Measurements from ENCODE around the gene GPC5. TPM values are rescaled to one million over a fixed set of nuclear protein-coding genes. Genes with fewer than 3 reads are reported as not detected.

The GPC5 gene
- polyA plus RNA-seq, 6 donors from 2014 or later, result 0.30 to 1.0 (median 0.40) TPM; not detected in 3

DNA sequence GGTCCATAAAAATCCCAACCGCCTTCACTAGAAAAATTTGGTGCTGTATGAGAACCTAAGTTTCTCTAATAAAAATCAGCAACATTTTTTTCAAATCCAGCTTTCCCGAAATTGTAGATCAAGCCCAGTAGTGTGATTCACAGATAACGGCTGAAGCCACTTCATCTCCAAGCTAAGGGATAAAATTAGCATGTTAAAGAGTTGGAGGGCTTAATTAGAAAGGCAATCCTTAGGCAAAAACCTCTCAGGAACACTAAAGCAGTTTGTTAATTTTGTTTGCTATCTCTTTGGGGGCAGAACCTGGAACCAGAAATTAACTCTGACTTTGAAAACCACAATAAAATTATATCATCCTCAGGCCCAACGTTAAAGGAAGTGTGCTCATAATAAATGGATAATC, 820.2 kb downstream of the GPC5 start:
- Mint-ChIP-seq H3K9me3 (peaks cover 3 to 27% (median 4%) of the 10 kb centered on the region in 7 donors), H3K27me3 (no peaks in the 10 kb centered on the region), H3K4me3 (no peak overlapping the region), H3K36me3 (no peaks in the 10 kb centered on the region), H3K4me1 (no peaks in the 10 kb centered on the region), H3K27ac (no peak overlapping the region)
- ATAC-seq (ENCODE audit: low read depth in 2 of 2) (no peak), DNase-seq (no peak)

DNA sequence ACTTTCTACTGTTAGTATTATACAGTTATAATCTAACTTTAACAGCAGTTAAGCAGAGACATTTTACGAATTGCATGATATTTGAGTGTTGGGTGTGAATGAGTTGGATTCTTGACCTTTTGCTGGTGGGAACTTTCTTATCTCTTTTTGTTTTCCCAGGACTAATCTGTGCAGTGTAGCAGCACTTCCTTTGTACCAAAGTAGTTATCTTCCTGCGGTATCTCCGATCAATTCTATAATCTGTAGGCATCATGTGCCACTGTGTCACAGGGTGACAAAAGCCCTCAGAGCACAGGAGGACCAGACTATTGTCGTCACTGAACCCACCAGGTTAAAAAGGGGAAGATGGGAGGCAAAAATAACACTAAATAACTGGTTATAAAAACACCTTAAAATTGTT, 823.5 kb downstream of the GPC5 start:
- Mint-ChIP-seq H3K9me3 (peaks cover under 1 to 27% (median 8%) of the 10 kb centered on the region in 7 donors), H3K4me3 (no peak overlapping the region), H3K36me3 (no peaks in the 10 kb centered on the region), H3K4me1 (no peaks in the 10 kb centered on the region), H3K27ac (no peak overlapping the region), H3K27me3 (no peaks in the 10 kb centered on the region)
- ATAC-seq (ENCODE audit: low read depth in 2 of 2) (no peak), DNase-seq (no peak)

DNA sequence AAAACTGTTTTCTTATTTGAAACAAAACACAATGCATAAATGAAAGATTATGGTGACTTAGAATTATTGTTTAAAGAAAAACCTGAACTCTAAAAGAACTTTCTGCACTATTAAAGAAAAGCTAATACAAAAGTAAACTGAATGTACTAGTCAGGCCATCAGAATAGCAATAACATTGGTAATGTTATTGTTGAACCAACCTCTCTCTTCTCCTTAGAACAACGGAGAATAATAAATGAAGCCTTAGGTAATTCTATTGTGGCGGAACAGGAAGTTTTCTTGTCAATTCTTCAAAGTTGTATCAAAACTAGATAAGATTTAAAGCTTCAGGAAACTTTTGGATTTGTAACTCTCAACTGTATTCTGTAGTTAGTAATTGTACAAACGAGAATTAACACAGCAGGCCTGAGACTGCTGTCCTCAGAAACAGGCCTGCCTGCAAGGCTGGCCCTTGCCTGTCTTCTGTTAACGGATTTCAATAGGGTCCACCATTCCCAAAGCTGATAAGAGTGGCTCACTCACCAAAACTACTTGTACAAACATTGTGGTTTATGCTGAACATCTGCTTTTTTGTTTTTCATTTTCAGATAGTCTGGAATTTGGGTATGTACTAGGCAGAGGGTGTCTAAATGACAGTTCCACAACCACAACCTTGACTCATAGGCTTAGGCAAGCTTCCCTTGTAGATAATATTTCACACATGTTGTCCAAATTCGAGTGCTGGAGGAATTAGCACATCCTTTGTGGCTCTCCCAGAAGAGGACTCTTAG, 825.8 kb downstream of the GPC5 start:
- Mint-ChIP-seq H3K27me3 (no peaks in the 10 kb centered on the region), H3K27ac (no peak overlapping the region), H3K4me3 (no peak overlapping the region), H3K9me3 (peaks cover 0 to 12% (median 5%) of the 10 kb centered on the region in 7 donors), H3K36me3 (no peaks in the 10 kb centered on the region), H3K4me1 (no peaks in the 10 kb centered on the region)
- DNase-seq (no peak), ATAC-seq (ENCODE audit: low read depth in 2 of 2) (no peak)

DNA sequence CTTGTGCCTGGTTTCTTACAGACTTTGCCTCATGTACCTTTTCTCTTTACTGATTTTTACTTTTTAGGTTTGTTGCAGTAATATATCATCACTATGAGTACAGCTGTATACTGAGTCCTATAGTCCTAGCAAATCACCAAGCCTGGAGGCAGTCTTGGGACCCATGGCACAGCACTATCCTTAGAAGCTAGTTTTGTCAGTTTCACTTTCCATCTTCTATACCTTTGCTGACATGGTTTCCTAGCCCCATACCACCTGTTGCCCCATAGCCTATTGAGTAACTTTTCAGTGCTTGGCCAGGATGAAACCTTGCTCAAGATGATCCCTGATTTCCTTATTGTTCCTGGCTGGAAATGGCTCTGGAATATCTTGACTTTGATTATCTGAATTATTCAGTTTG, 826.4 kb downstream of the GPC5 start:
- ATAC-seq (ENCODE audit: low read depth in 2 of 2), result no peak
- Mint-ChIP-seq H3K4me1 (no peaks in the 10 kb centered on the region), H3K36me3 (no peaks in the 10 kb centered on the region), H3K27me3 (no peaks in the 10 kb centered on the region), H3K9me3 (peaks cover 0 to 12% (median 3%) of the 10 kb centered on the region in 7 donors), H3K4me3 (no peak overlapping the region), H3K27ac (no peak overlapping the region)
- no peak for DNase-seq

DNA sequence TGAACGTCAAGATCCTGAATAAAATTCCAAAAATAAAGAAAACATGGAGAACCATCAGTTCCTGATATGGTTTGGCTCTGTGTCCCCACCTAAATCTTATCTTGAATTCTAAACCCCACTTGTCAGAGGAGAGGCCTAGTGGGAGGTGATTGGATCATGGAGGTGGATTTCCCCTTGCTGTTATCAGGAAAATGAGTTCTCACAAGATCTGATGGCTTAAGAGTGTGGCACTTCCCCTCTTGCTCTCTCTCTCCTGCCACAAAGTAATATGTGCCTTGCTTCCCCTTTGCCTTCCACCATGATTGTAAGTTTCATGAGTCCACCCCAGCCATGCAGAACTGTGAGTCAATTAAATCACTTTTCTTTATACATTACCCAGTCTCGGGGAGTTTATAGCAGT, 827.4 kb downstream of the GPC5 start:
- H3K4me1 Mint-ChIP-seq, result no peaks in the 10 kb centered on the region
- H3K27ac Mint-ChIP-seq, result no peak overlapping the region
- DNase-seq (no peak), ATAC-seq (ENCODE audit: low read depth in 2 of 2) (no peak)
- no peaks in the 10 kb centered on the region for H3K36me3 Mint-ChIP-seq
- H3K27me3 Mint-ChIP-seq, result no peaks in the 10 kb centered on the region
- H3K9me3 Mint-ChIP-seq, result peaks cover 0 to 12% (median 2%) of the 10 kb centered on the region in 7 donors
- H3K4me3 Mint-ChIP-seq, result no peak overlapping the region

DNA sequence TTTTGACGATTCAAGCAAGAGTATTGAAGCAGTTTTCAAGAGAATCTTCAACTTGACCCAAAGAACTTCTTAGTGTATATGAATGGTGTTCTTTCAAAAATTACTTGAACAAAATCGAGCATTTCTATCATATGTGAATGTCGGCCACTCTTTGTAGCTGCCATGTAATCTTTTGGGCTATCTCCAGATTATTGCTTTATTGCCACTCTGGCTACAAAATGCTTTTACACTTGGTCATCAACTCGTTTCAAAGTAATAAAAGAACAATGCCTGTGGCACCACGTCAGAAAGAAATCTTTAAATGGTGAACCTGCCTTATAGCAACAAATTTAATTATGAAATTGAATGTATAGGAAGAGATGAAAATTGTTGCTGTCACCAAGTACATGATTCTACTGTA, 834.5 kb downstream of the GPC5 start:
- Mint-ChIP-seq H3K4me3 (no peak overlapping the region), H3K27me3 (no peaks in the 10 kb centered on the region)

DNA sequence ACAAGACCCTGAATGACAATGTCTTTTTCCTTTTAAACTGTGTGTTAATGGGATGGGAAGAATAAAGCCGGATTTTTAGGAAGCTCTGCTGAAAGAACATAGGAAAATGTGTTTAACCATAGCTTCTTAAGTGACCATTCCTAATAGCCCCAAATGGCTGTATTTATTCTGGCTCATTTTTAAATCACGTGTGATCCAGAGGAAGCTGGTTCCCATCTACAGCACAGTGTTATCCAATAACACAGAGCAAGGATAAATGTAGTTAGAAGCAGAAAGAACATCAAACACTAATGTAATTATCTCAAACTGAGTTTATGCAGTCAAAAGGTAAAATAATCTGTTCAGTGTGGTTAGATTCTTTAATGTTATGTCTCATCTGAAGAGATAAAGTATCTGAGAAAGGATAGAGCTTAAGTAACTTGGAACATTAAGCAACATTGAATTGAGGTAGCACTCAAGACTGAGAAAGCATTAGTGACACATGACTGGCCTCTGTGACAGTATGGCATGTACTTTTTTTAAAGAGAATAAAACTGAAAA, 853.3 kb downstream of the GPC5 start:
- Mint-ChIP-seq H3K27ac (no peak overlapping the region), H3K4me3 (no peak overlapping the region), H3K4me1 (no peaks in the 10 kb centered on the region), H3K9me3 (peaks cover 0 to 11% (median 4%) of the 10 kb centered on the region in 7 donors), H3K36me3 (no peaks in the 10 kb centered on the region), H3K27me3 (no peaks in the 10 kb centered on the region)
- no peak for DNase-seq
- ATAC-seq (ENCODE audit: low read depth in 2 of 2), result no peak

More for the DNA sequence above, 834.5 kb downstream of the GPC5 start:
- H3K36me3 Mint-ChIP-seq, result no peaks in the 10 kb centered on the region
- DNase-seq (no peak), ATAC-seq (ENCODE audit: low read depth in 2 of 2) (no peak)
- no peak overlapping the region for H3K27ac Mint-ChIP-seq
- H3K9me3 Mint-ChIP-seq, result peaks cover 0 to 6% (median 1%) of the 10 kb centered on the region in 7 donors
- no peaks in the 10 kb centered on the region for H3K4me1 Mint-ChIP-seq

DNA sequence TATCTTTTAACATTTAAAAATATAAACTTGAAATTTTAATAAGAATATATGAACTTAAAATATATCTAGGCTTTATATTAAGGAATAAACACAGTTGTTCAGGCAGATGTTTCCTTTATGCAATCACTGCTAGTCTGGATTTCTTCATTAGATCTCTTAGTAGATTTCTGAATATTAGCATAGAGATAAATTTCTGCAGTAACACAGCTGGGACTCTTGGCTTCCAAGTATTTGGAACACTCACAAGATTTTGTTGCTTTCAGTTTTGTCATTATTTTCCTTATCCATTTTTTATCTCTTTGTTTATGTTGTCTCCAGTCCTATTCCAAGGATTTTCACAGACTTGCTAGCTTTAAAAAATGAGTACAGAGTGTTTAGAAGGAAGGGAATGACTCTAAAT, 857.1 kb downstream of the GPC5 start:
- Mint-ChIP-seq H3K27ac (no peak overlapping the region), H3K36me3 (no peaks in the 10 kb centered on the region), H3K27me3 (no peaks in the 10 kb centered on the region), H3K4me3 (no peak overlapping the region), H3K9me3 (peaks cover 4 to 11% (median 8%) of the 10 kb centered on the region in 7 donors), H3K4me1 (no peaks in the 10 kb centered on the region)
- no peak for ATAC-seq (ENCODE audit: low read depth in 2 of 2)
- DNase-seq, result no peak

DNA sequence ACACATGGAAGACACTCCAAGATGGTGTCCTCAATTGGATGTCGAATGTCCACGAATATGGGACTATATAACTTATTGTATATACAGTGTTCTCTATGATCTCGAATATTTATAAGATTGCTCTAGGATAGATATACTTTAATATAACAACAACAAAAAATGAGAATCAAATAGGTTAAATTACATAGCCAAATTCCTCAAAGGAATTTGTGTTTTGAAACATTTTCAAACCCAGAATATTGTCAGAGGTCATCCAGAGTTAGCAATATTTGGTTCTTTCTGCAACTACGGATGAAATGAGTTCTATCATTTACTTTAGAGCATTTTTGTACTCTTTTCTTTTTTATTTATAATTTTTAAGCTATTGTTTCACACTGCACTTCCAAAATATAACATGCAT, 857.8 kb downstream of the GPC5 start:
- H3K4me3 Mint-ChIP-seq, result no peak overlapping the region
- no peaks in the 10 kb centered on the region for H3K4me1 Mint-ChIP-seq
- peaks cover 4 to 11% (median 8%) of the 10 kb centered on the region in 7 donors for H3K9me3 Mint-ChIP-seq
- H3K27me3 Mint-ChIP-seq, result no peaks in the 10 kb centered on the region
- DNase-seq (no peak), ATAC-seq (ENCODE audit: low read depth in 2 of 2) (no peak)
- no peaks in the 10 kb centered on the region for H3K36me3 Mint-ChIP-seq
- no peak overlapping the region for H3K27ac Mint-ChIP-seq

DNA sequence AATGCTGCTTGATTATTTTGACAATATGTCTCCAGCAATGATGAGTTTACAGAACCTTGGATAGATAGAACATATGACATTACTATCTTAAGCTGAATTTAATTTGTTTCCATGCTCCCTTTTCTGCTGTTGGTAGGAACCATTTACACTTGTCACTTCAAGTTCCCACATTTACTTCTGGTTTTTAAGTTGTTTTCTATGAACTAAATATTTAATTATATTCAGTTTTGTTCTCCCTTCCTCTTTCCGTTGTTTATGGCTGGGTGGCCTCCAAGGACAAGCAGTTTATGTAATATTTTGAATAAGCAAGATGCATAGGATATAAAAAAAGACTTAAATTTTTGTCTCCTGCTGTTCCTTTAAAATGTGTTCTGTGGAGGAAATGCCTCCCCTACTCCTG, 860.6 kb downstream of the GPC5 start:
- Mint-ChIP-seq H3K4me3 (no peak overlapping the region), H3K4me1 (no peaks in the 10 kb centered on the region), H3K9me3 (peaks cover 0 to 4% (median 0%) of the 10 kb centered on the region in 7 donors), H3K36me3 (no peaks in the 10 kb centered on the region), H3K27me3 (no peaks in the 10 kb centered on the region), H3K27ac (no peak overlapping the region)
- ATAC-seq (ENCODE audit: low read depth in 2 of 2) (no peak), DNase-seq (no peak)

DNA sequence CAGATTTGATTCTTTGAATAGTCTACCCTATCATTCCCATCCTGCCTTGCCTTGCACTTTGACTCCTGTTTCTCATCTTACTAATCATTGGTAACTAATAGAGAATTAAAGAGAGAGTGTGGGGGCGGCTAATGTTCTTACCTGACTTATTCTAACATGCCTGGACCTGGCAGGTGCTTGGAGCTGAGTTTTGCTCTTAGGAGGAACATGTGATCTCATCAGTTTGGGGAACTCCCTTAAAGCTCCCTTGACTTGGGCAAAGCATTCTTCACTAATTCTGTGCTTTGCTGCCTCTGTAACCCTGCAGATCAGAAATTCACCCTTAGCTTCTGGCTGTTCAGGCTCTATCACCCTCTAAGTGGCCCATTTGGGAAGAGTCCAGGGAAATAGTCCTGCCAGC, 861.1 kb downstream of the GPC5 start:
- no peak for ATAC-seq (ENCODE audit: low read depth in 2 of 2)
- H3K4me3 Mint-ChIP-seq, result no peak overlapping the region

DNA sequence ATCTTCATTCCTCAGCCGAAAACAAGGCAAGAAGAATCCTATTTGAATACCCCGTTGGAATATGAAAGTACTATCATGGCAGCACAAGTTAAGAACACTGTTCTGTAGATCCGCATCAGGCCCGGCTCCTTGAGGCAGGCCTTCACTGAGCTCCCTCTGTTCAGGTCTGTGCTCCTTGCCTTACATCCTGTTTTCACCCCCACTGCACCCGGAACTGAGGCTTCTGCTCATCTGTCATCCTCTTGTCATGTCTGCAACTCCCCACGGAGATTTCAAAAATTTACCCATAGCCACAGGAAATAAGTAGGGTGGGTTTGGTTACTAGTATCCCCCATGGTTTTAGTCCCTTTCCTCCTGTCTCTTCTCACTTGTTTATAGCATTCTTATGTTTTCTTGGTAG, 861.9 kb downstream of the GPC5 start:
- no peak overlapping the region for H3K4me3 Mint-ChIP-seq
- no peaks in the 10 kb centered on the region for H3K27me3 Mint-ChIP-seq
- no peak for DNase-seq
- ATAC-seq (ENCODE audit: low read depth in 2 of 2), result no peak
- peak overlapping the region in 1 of 6 donors; percentile 20 for H3K27ac Mint-ChIP-seq
- no peaks in the 10 kb centered on the region for H3K4me1 Mint-ChIP-seq
- H3K9me3 Mint-ChIP-seq, result peaks cover 0 to 4% (median 0%) of the 10 kb centered on the region in 7 donors
- H3K36me3 Mint-ChIP-seq, result no peaks in the 10 kb centered on the region

More for the DNA sequence above, 861.1 kb downstream of the GPC5 start:
- Mint-ChIP-seq H3K36me3 (no peaks in the 10 kb centered on the region), H3K9me3 (peaks cover 0 to 4% (median 0%) of the 10 kb centered on the region in 7 donors), H3K27ac (no peak overlapping the region), H3K27me3 (no peaks in the 10 kb centered on the region), H3K4me1 (no peaks in the 10 kb centered on the region)
- no peak for DNase-seq

DNA sequence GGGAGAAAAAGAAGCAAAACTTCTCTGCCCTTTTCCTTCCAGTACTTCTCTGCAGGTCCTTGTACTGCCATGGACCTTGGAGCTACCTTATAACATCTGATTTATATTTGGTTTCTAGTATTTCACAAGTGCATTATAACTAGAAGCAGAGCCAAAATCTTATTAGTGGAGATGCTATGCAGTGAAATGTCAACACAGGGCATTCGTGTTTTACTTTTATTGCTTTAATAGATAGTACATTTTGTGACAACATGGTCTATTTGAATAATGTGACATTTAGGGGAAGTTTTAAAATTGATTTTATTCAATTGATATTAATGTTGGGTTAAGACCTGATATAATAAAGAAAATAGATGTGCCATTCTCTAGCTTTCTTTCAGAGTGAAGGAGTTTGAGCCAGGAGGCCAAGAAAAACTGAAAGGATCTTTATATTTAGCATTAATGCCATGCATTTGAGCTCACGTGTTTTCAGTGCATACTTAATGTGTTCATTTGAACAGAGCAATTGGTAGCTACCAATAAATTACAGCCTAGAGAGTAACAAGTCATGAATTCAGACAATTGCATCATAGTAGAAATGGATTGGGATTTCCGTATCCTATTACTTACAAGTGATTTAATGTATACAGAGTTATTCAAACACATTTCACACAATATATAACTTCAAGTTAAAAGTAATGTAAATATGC, 863.8 kb downstream of the GPC5 start:
- Mint-ChIP-seq H3K36me3 (no peaks in the 10 kb centered on the region), H3K4me1 (no peaks in the 10 kb centered on the region), H3K27ac (no peak overlapping the region), H3K4me3 (no peak overlapping the region), H3K27me3 (no peaks in the 10 kb centered on the region), H3K9me3 (peaks cover 0 to 4% (median 0%) of the 10 kb centered on the region in 7 donors)
- ATAC-seq (ENCODE audit: low read depth in 2 of 2) (no peak), DNase-seq (no peak)

DNA sequence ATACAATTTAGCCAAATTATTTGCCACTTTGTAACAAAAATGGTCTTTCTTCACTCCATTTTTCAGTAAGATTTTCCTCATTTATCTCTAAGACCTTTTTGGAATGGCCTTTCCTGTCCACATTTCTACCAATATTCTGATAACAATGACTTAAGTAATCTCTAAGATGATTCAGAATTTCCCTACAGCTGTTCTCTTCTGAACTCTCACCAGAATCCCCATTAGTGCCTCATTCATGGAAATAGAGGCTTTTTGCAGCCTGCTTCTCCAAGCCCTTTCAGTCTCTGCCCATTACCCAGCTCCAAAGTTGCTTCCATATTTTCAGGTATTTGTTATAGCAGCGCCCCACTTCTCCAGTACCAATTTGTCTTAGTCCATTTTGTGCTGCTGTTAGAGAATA, 867.0 kb downstream of the GPC5 start:
- H3K4me3 Mint-ChIP-seq, result no peak overlapping the region
- DNase-seq (no peak), ATAC-seq (ENCODE audit: low read depth in 2 of 2) (no peak)
- H3K36me3 Mint-ChIP-seq, result no peaks in the 10 kb centered on the region
- no peaks in the 10 kb centered on the region for H3K4me1 Mint-ChIP-seq
- no peak overlapping the region for H3K27ac Mint-ChIP-seq
- H3K27me3 Mint-ChIP-seq, result no peaks in the 10 kb centered on the region
- peaks cover 0 to 4% (median 1%) of the 10 kb centered on the region in 7 donors for H3K9me3 Mint-ChIP-seq
